Erythroblast (primary cell): Measurements from ENCODE around the gene LRMDA.

Source experiments
- GATA1 ChIP-seq: IDR thresholded peaks from 2 replicates; pipeline ENCODE4 v1.6.1; 2011; ENCODE audit warnings: low read depth, mild to moderate bottlenecking, control low read depth, low read length, moderate library complexity
- POLR2A ChIP-seq: IDR thresholded peaks from 2 replicates; pipeline ENCODE4 v1.6.1; 2011; ENCODE audit warnings: mild to moderate bottlenecking, low read length

- TF ChIP-seq POLR2A (no peak), GATA1 (no peak)
Observed at GRCh38 chr10:75724047-75724446, 292.6 kb downstream of the LRMDA start.
